GM21367 (cell line): Measurements from ENCODE around the gene U2AF2.

Source experiments
- ATAC-seq: cut with Tn5 transposase; IDR thresholded peaks from one replicate; pipeline ENCODE4 v1.9.1; 2021; ENCODE audit not compliant: unreplicated experiment

The U2AF2 gene

DNA sequence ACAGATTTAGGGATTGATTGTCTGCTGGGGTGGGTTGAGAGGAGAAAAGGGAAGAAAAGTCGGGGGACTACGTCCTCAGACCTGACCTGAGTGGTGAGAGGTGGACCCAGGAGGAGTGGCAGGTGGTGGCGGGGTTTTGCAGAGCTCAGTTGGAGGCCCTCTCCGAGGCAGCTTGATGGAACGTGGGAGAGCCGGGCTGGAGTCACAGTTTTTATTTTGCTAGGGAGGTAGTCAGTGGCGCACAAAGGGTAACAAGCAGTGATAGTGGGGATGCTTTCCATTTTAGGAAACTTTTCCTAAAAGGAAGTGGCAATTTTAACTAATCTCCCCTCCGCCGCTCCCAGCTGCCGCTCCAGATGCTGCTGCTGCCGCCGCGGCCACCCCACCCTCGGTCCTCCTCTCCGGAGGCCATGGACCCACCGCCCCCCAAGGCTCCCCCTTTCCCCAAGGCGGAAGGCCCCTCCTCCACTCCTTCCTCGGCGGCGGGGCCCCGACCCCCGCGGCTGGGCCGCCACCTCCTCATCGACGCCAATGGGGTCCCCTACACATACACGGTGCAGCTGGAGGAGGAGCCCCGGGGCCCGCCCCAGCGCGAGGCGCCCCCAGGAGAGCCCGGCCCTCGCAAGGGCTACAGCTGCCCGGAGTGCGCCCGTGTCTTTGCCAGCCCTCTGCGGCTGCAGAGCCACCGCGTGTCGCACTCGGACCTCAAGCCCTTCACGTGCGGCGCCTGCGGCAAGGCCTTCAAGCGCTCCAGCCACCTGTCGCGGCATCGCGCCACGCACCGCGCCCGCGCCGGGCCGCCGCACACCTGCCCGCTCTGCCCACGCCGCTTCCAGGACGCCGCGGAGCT lies 12.5 kb upstream of the U2AF2 start:
- no peak for ATAC-seq

DNA sequence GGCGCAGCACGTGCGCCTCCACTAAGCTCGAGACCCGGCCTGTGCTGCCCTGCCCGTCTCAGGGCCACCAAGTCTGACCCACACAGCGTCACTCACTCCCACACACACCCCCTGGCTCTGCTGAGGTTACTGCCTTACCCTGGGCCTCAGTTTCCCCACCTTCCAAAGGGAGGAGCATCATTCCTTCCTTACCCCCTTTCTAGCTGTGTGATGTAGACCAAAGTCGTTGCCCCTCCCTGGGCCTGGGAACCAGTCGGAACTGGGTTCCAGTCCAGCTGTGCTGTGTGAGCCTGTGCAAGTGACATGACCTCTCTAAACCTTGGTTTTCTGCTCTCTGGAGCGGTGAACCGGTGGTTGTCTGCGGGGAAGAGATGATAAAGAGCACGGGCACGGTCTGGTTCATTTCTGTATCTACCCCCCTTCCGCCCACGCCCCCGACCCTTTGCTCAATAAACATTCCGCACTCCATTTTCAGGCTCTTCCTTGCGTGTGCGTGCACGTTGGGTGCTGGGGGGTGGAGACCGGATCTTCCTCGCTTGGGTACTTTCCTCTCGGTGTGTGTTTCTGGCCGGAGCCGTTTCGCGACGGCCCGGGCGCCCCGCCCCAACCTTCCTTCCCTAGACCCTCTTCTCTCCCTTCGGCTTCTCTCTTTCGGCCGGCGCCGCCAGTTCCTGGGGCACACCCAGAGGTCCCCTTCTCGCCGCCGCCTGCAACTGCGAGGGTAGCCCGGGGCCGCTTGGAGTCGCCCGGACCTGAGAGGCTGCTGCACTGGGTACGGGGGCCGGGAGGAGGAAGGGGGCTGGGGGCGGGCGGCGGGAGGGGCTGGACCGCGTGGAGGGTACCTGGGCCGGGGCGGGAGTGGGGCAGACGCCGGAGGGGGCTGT lies 11.6 kb upstream of the U2AF2 start, which contains the start of gene ZNF581:
ZNF581 (plus strand) TSS at position 647 of the 884 bp plus-strand sequence. CDS start 923 bp downstream, outside the sequence.
- no peak for ATAC-seq

DNA sequence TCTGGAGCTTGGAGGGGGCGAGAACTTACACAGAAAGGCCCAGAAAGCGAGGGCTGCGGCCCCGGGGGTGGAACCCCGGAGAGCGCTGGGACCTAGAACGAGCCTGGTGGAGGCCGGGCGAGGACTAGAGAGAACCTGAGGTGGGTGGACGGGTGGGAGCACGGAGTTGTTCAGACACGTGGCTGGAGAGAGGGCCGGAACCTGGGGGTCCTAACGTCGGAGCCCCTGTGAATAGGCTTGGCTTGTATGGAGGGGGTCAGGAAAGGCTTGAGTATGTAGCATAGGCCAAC lies 11.0 kb upstream of the U2AF2 start:
- ATAC-seq: no peak

DNA sequence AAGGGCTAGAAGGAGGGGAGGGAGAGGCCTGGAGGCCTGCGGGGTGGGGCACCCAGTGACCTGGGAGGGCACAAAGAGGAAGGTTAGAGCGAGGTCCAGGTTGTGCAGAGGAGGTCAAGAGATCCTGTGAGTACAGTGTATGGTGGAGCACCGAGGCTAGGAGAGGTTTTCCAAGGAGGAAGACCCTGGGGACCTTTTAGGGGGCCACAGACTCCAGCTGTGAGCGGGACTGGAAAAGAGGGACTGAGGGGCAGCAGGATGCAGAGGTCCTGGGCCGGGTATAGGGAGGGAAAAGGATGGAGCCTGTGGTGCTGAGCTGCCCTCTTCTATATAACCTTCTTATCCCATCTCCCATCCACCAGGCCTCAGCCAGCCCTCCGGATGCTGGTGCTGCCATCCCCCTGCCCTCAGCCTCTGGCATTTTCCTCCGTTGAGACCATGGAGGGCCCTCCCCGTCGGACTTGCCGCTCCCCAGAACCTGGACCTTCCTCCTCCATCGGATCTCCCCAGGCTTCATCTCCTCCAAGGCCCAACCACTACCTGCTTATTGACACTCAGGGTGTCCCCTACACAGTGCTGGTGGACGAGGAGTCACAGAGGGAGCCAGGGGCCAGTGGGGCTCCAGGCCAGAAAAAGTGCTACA lies 10.5 kb upstream of the U2AF2 start:
- no peak for ATAC-seq

DNA sequence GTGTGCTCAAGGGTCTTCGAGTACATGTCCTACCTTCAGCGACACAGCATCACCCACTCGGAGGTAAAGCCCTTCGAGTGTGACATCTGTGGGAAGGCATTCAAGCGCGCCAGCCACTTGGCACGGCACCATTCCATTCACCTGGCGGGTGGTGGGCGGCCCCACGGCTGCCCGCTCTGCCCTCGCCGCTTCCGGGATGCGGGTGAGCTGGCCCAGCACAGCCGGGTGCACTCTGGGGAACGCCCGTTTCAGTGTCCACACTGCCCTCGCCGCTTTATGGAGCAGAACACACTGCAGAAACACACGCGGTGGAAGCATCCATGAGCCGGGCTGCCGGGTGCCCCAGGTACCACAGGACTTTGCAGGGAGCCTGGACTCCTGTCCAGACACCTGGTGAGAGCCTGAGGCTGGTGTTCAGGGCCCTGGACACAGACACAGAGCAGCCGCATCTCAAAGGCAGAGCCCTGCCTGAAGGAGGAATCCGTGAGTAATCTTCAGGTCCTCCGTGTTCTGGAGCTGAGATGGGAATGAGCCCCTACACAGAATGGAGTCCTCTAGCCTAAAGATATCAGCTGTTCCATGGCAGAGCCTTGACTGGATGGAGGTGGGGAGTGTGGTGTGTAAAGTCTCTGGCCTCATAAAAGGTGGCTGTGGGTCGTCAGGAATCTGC lies 9.9 kb upstream of the U2AF2 start:
- no peak for ATAC-seq

DNA sequence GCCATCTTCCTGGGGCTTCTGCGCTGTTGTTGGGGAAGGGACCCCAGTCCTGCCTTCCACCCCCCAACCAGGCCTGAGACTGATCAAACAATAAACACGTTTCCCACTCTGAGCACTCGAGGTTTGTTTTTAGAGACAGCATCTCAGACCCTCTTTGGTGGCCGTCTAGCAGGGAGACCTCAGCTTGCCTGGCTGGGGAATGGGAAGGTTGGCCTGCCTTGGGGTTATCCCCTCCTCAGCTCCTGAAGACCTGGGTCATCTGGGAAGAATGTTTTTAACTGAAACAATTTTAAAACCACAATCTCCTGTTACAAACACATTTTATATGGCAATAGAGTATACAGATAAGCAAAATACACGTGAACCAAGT lies 9.3 kb upstream of the U2AF2 start:
- no peak for ATAC-seq

DNA sequence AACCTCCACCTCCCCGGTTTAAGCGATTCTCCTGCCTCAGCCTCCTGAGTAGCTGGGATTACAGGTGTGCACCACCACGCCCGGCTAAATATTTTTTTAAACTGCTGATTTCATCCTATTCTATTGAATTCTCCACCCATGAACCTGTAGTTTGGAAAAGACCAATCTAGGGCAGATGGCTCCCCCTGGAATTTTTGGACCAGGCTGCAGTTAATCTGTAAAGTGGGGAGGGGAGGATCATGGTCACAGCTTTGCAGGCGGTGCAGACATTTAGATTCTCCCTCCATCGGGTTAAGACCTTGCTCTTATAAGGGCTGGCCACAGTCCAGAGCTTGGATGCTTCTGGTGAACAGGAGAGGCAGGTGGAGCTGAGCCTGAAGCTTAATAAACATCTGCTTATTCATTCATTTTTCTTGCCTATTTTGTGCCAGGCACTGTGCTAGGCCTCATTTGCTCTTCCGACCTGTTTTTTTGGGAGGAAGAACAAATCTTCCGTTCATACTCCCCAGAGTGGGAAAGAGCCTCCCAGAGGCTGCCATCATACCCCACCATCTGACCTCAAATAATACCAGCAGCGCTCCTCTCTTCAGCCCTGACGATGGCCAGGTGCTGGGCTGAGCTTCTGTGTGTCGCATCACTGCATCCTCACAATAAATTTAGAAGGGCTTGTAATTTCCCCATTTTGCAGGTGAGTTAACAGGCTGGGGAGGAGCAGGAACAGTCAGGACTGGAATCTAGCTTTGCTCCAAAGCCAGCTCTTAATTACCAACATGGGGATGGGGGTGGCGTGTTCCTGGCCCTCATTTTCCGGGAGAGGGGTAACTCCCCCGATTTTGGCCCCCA lies 7.7 kb upstream of the U2AF2 start:
- no peak for ATAC-seq

DNA sequence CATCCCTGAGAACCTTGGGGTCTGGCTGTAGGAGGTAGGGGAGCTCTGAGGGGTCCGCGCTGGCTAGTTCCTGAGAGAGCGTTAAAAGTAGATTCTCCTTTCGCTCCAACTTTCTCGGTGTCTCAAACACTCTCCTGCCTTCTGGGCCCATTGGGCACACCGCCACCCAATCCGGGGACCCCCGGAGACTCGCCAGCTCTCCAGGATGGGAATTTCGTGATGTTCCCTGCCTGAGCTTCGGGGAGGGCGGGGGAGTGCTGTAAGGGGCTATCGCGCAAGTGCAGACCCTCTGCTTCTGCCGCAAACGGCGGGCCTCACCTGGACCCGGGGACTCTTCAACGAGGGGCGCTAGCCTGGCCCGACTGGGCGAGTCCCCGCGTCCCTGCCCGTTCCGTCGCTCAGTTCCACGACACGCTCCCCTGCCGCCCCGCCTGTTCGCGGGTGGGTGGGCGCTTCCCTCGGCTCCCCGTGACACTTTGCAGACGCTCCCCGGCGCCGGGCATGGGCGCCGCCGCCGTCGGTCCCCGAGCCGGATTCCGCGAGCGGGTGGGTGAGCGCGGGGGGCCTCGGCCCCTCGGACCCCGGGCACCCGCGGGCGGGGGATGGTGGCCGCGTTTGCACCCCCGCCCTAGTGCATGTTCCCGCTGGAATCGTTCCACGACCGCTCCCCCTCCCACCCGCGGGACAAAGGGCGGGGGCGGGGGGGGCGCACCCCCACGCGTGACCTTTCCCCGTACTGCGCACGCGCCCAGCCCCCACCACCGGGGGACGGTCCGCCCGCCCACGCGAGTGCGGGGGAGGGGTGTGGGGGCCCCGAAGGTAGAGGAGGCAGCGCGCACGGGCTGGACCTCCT lies 6.9 kb upstream of the U2AF2 start, which contains the start of gene CCDC106:
CCDC106 (plus strand) TSS at position 481 of the 853 bp plus-strand sequence. CDS start 835 bp downstream, outside the sequence.
- ATAC-seq: peak; percentile 28

DNA sequence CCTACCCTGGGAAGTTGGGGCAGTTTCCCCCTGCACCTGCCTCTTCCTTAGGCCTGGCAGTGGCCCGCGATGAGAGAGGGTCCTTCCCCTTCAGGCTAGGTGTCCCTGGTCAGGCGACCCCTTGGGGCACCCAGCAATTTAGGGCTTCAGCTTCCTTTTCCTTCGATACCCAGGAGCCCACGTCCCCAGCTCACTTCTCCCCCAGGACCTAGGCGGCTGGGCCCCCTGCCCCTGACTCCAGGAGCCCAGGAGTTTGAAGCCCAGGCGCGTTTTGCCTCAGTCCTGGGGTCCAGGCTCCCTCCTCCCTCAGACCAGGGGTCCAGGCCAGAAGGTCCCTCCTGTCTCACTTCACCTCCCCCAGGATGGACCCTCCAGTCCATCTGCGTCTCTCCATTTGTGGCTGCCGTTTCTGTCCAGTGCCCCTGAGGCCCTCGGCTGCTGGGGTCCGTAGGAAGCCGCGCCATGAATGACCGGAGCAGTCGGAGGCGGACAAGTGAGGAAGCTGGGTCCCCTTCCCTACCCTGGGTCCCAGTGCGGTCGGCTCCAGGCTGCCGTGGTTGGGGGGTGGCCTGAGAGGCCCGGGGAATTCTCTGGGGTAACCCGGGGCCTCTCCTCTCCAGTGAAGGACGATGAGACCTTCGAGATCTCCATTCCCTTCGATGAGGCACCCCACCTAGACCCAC lies 6.1 kb upstream of the U2AF2 start:
- ATAC-seq: no peak

DNA sequence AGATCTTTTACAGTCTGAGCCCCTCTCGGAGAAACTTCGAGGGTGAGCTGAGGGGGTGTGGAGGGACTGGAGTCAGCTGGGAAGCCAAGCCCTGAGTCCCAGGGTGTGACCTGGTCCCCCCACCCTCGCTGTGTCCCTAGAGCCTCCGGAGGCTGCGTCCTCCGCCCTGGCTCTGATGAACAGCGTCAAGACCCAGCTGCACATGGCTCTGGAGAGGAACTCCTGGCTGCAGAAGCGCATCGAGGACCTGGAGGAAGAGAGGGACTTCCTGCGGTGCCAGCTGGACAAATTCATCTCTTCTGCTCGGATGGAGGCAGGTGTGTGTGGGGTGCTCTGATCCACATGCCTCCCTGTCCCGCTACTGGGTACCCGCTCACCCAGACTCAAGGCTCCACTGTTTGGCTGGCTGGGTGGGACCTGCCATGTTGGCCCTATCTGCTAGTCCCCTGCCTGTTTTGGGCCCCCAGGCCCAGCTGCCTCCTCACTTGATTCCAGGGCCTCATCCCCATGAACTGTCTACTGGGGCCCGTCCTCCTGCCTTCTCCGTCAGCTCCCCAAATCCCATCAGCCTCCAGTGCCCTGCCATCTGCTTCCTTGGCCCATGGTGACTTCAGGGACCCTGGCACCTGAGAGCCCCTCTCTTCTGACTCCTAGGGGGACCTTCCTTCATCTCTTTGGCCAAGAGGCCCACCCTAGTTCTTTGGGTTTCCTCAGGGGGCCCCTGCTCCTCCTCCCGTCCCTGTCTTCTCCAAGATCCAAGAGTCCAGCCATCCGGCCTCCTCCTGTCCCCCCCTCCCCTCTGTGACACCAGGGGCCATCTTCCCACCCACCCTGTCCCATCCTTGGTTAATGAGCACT lies 5.3 kb upstream of the U2AF2 start:
- no peak for ATAC-seq

DNA sequence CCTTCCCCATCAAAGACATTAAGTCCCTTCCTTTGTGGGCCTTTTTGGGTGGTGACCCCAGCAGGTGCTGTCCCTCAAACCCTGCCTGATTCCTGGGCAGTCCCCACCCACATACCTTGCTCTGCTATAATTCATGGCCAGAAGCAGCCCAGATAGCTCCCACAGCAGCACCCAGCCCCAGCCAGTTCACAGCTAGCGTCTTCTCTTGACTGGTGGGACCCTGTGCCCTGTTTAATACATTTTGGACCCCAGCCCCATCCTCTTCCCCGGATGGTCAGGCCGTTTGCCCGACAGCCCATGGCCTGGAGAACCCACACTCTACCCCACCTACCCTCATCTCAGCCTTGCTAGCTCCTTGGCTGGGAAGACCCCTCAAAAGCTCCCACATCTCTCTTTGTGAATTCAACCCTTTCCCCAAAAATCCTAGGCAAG lies 4.7 kb upstream of the U2AF2 start:
- no peak for ATAC-seq

DNA sequence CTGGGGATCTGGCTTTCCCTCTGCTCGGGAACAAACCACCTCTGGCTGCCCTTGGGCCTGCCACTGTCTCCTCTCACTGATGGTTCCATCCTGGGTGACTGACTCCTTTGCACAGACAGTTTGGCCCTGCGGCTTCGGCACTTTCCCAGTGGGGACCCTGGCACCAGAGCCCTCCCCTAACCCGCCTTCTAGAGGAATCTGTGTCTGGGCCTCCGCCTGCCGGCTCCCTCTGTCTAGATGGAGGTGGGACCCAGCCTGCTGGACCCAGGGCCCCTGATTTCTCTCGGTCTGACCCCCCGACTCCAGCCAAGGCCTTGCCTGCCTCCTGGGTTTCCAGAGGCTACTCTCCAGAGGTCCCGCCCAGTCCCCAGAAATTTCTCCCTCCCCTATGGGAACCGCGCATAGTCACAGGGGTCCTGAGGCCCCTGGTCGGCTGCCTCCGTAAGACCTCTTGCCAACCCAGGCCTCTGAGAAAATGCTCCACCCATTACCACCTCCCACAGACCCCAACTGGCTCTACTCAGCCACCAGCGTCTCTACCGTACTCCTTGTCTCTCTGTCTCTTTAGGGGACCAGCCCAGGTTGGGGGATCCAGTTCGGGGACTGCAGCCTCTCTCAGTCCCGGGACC lies 4.1 kb upstream of the U2AF2 start:
- no peak for ATAC-seq

DNA sequence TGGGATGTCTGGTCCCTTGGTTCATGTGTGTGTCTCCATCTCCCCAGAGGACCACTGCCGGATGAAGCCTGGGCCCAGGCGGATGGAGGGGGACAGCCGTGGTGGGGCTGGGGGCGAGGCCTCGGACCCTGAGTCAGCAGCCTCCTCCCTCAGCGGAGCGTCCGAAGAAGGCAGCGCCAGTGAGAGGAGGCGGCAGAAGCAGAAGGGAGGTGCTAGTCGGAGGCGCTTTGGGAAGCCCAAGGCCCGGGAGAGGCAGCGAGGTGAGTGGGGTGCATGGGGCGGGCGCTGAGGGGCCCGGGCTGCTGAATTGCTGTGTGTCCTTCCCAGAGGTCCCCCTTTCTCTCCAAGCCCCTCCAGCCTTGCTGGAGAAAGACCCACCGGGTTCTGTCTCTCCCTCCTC lies 3.6 kb upstream of the U2AF2 start:
- ATAC-seq: no peak

DNA sequence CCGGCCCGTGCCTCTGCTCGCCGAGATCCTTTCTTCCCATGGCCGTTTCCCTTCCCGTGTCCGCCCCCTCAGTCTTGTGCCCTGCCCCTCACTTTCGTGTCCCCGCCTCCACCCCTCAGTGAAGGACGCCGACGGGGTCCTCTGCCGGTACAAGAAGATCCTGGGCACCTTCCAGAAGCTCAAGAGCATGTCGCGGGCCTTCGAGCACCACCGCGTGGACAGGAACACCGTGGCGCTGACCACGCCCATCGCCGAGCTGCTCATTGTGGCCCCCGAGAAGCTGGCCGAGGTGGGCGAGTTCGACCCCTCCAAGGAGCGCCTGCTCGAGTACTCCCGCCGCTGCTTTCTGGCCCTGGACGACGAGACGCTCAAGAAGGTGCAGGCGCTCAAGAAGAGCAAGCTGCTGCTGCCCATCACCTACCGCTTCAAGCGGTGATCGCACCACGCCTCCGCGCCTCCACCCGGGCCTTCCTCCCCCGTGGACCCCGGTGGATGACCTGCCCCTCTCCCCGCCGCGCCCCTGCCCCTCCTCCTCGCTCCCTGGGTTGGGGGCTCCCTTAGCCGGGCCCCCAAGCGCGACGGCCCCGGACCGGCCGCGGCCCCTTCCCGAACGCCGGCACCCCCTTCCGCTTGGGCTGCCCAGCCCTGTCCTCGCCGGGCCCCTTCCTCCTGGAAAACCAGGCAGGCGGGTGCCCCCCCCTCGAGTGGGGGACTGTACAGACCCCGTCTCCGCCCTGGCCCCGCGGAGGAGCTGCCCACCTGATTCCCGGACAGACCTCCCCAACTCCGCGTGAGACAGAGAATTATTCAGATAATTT lies 2.3 kb upstream of the U2AF2 start:
- ATAC-seq: no peak

DNA sequence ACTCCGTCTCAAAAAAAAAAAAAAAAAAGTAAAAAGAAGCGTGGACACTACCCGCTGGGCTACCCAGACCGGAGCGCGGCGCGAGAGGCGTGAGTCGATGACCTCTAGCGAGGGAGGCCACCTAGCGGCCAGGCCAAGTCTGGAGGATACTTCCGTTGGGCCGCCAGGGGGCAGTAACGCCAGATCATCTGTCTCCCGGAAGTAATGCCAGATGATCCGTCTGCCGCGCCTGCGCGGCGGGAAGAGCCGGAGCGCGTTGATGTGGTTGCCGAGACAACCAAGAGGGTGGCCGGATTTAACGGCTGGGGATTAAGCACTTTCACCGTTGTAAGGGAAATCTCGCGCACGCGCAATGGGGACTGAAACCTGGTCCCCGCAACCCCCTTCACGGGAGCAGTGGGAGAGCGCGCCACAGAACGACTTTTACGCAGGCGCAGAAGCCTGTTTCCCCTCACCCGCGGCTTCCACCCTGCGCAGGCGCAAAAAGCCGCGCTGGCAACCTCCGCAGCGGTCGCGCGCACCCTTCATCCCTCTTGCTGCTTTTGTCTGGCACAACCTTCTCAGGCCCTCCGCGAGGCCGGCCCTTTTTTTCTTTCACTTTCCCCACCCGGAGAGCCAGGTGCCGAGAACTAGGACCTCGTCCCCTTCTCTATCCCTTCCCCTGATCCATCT lies 1.0 kb upstream of the U2AF2 start:
- peak; percentile 35 for ATAC-seq

DNA sequence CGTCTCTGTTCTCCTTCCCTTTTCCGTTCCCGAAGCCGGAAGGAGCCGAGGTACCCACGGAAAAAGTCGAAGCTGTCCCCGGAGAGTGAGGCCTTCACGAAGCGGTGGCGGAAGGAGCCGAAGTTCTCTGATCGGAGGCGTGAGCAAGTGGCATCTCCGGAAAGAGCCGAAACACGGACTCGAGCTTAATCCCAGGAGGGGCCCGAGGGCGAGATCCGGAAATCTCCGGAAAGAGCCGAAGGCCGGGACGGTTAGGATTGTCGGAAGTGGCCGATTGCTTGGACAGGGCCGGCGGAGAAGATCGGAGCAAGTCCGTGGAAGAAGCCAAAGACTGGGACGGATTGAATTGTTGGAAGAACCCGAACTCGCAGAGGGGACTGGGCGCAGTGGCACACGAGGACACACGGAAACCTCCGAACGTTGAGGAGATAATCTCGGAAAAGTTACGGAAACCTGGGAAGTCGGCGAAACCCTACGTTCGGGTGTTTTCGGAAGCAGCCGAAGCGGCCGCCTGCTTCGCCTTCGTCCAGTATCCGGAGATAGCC lies 440 bp upstream of the U2AF2 start:
- peak; percentile 49 for ATAC-seq
